Astrocyte (in vitro differentiated cells and primary cell): ENCODE results near the gene CSMD2.

Experiments used
- CTCF ChIP-seq: IDR thresholded peaks from 2 replicates; pipeline ENCODE4 v1.5.1; 2011; ENCODE audit warnings: low read depth, mild to moderate bottlenecking, inconsistent platforms, low read length, moderate library complexity; ENCODE audit not compliant: insufficient read depth
- EZH2 ChIP-seq: IDR thresholded peaks from 2 replicates; pipeline ENCODE4 v1.6.1; 2012; ENCODE audit warnings: mild to moderate bottlenecking, low read length, inconsistent platforms; ENCODE audit not compliant: insufficient read depth

GRCh38 chr1:33650708-33651107 is 514.3 kb downstream of the CSMD2 start:
- TF ChIP-seq CTCF (no peak), EZH2 (no peak)
